T-helper 1 cell (primary cell): ENCODE results near the gene TEAD1.
A peak's percentile ranks its signal among the peaks of the same experiment; 100 is the strongest.

ENCODE experiments used
- DNase-seq, 5 donors: peaks; one replicate each; pipeline ENCODE4 v3.0.0-alpha.2; 2012 to 2020

TEAD1 gene

DNA sequence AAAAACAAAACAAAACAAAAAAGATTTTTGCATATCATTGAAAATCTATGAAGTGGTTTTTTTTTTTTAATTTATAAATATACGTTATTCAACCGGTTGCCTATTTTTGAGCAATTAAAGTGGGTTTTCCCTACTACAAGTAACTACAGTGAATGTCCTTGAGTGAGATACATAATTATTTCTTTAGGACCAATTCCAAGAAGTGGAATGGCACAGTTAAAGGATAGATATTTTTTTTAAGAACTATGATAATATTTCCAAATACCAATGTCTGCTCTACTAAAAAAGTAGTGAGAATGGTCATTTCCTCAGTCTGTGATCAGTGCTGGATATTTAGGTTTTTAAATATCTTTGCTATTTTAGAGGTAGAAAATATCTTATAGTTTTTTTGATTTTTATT, 118.8 kb downstream of the TEAD1 start:
- DNase-seq = no peak

DNA sequence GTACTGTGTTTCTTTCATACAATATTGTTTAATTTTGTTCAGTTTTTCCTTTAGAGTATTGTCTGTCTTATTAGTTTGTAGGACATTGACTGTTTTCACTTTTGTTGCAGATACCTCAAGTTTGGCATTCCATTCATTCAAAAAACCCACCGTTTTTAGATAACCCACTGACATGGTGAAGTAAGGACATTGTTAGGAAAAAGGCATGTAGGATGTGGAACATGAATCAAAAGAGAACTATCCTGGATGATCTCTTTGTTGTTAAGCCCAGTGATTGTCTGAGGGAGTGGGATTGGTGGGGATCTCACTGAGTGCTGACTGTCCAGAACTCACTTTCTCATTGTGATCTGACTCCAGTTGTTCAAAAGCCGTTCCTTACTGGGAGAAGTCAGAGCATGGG, 119.3 kb downstream of the TEAD1 start:
- no peak for DNase-seq

DNA sequence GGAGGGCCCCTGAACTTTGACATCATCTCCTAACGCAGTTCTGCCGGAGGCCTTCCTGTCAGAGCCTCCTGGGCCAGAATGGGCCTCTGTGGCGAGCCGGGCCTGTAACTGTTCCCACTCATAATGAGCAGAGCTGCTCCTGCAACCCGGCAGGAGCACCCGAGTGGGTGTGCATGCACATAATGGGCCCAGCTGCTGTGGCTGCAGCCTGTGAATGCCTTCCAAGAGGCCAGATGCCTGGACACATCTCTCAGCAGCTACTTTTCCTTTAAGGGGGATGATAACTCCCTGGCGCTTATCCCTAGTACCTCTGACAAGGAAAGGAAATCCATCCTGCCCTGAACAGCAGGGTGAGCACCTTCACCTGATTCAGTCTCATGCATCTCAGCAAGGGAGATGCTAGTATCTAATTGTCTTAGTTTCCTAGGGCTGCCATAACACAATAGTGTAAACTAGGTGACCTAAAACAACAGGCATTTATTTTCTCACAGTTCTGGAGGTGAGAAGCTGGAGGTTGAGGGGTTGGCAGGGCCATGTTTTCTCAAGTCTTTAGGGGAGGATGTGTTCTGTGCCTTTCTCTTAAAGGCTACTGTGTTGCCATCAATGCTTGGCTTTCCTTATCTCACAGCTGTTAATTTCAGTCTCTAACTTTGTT, 120.5 kb downstream of the TEAD1 start:
- no peak for DNase-seq

DNA sequence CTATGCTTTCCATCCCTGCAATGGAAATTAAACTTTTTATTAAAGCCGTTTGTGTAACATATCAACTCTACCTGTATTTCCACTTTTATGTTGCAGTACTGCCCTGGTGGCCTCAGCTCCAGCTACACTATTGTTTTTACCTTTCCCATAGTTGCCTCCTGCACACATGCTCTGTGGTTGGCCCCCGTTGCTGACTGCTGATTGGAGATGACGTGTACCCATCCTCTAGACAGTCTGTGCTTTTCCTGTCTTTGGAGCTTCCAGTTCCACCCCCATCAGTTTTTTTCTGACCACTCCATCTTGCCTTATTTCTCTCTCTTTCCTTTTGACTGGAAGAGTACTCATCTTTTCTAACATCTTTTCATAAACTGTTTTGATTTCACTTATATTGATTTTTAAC, 123.8 kb downstream of the TEAD1 start:
- DNase-seq = no peak

DNA sequence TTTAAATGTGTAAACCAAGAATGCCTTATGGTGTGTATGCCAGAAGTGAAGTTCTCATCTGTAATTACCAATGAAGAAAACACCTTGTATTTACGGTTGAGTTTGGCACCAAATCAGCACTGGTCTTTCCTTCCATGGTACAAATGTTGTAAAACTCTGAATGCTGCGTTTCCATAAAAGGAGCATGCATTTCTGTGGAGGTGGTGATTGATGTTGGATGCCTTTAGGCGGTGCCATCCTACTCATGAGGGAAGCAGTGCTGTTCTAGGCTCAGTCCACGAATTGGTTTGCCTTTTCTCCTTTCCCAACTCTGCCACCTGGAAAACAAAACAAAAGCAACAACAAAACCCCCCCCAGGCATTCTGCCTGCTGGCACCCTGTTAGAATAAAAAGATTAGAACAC, 124.4 kb downstream of the TEAD1 start:
- DNase-seq = no peak

DNA sequence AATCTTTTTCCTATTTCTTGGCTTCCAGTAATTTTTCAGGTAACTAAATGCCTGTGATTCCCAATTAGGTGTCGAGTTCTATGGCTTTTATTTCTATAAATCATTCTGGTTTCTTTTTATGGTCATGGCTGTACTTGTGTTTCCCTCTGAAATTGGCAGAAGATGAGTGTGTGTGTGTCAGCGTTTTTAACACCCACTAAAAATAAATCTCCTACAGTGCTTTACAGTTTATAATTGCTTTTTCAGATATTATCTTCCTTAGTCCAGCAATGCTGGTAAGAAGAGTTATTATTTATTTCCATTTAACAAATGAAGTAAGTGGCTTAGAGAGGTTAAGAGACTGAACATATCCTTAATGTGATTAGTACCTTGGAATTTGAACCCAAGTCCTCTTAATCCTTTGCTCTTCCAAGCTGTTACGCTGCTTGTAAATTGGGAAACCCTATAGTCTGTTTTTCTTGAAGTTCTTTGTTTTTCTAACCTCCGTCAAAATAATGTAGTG, 125.2 kb downstream of the TEAD1 start:
- no peak for DNase-seq

DNA sequence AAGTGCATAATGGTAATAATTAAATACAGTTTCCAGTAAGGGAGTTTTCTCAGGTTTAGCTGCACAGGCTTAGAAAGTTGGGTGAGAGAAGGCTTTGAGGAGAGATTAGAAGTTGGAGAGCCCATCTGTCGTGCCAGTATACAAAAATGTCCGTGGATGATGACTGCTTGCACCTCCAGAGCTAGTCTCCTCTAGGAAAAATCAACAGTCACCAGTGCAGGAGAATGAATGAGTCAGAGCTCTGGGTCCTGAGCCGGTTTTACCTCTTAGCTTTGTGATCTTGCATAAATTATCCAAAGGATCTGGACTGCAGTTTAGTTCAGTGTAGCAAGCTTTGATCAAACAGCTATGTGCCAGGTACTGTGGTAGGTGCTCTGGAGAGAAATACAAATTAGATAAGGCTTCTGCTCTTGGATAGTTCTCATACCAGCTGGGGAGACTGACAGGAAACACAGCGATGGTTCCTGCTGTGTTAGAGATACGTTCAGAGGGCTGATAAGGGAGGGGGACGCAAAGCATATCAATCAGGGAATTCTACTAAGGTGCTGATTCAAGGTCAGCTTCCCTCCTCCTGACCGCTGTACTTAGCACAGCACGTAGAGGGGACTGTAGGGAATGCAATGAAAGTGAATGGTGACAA, 125.9 kb downstream of the TEAD1 start:
- DNase-seq = no peak

DNA sequence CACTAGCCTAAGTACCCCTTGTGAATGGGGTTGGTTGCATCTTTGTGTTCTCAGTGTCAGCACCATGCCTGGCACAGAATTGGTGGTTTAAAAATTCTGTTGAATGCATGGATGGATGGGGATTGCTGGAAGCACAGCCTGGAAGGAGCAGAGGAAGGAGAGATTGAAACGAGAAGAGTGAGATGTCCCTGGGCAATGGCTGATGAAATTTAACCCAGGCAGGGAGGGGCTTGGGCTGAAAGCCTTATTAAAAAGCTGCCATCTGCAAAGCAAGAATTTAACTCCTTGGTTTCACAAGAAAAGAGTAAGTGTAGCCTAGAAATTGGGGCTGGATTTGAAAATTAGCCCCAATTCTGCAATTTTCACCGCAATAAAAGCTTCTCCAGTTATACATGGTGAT, 126.7 kb downstream of the TEAD1 start:
- DNase-seq = no peak

DNA sequence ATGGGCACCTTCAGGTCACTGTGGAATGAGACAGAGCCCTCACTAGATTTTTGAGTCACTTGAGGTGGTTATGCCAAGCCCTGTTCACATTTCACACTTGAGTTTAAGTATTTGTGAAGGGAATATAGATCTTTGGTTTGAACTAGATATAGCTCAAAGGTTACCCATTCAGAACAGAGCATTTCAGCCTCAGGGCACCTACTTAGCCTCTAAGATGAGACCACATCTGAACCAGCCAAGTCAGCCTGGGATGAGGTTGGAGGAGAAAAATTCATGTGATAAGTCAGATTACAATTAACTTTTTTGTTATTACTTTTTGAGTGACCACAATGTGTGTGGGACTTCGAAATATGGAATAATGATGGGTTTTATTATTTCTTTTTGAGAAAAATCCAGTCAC, 127.8 kb downstream of the TEAD1 start:
- no peak for DNase-seq

DNA sequence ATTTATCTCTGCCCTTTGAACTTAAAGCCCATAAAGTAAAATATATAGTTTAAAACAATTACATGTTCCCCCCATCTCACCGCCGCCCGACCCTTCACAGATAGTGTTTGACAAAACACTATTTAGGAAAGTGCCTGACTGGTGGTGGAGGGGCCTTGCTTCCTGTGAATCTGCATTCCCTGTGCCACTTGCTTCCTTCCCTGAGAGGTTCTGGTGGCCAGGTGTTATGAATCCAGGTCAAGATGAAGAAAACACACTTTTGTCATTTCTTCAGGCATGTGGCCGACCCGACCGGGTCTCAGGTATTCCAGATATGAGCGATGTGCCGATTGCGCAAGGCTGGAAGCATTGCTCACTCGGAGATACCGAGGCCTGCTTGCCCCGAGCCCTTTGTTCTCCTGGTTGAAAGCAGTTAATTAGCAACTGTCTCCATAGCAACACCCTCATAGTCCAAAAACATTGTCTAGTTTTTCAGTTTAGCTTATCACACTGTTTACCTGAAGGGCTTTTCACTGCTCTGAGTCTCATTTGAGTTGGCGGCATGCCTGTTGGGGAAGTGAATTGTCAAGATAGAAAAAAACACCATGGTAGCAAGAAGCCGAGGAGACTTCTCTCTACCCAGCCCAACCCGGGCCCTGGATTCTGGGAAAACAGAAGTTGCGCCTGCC, 128.3 kb downstream of the TEAD1 start:
- no peak for DNase-seq

DNA sequence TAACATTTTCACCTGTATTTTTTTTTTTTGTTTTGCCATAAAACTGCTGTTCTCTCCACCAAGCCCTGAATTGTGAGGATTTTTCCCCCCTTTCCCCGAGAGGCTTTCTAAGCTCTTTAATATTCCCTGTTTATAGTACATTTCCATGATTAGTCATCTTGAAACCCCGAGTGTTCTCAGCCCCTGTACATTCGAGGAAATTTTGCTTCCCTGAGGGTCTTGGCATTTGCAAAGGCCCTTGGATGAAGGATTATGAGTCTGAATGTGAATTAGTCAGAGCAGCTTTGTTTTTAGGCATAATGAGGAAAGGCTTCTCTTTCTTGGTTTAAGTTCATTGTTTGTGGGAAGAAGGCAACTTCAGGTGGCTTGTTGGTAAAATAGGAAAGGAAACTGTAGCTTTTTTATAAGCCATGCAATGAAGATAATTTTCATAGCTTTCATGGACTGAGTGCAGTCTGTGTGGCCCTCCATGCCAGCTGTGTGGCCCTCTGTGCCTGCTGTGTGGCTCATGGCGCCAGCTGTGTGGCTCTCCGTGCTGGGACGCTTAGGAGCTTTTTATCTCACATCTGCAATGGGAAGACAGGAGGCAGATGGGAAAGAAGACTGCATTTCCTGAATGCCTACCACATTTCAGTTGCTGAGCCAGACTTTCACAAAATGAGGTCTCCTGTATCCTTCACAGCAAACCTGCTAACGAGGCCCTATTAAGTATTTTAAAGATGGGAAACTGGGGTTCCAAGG, 129.0 kb downstream of the TEAD1 start:
- DNase-seq = no peak

DNA sequence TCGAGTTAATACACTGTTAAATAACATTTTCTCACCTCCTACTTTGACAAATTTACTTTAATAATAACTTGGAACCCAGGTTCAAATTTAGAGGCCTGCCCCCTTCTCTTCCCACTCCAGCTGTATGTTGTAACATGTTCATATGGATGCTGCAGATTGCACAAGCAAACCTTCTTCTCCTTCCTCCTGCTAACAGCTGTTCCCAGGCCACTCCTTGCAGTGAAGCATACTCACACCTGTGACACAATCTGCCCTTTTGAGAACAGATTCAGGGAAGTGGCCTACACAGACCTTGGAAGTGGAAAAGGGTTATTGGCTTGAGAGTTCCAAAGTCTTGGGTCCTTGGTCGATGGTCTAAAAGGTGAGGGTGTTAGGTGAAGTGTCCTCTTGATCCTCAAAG, 131.9 kb downstream of the TEAD1 start:
- DNase-seq = no peak

DNA sequence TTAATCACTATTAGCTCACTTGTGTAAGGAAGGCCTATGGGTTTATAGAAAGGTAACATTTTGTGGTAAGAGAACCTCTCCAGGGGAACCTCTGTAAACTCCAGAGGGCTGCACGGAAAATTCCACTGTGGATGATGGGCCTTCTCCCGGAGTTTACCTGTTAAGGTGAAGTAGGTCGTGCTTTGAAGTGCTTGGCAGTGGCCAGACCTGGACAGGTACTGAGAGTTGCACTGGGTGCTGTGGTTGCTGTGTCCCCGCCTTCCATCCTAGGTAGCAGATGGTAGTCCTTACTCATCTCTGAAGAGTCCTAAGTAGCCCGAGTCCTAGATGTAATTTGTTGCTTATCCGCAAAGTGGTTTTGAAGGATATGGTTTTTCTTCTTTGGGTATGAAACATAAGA, 133.4 kb downstream of the TEAD1 start:
- DNase-seq = no peak

DNA sequence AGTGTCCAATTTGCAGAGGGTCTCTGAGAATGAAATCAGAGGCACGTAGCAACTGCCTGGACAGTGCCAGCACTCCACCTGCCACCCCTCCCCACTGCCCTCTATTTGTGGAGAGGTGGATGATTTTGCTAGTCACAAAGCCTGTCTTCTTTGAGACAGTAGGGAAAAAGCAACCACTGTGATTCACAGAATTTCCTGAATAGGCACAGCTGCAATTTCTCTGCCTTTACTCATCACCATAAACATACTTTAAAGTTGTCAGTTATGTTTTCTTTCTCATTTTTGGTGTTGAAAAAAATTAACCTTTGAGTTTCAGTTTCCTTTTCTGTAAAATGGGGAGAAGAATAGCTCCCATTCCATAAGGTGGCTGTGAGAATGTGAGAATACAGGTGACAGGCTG, 134.3 kb downstream of the TEAD1 start:
- peak in 1 of 5 donors; percentile 14 for DNase-seq

DNA sequence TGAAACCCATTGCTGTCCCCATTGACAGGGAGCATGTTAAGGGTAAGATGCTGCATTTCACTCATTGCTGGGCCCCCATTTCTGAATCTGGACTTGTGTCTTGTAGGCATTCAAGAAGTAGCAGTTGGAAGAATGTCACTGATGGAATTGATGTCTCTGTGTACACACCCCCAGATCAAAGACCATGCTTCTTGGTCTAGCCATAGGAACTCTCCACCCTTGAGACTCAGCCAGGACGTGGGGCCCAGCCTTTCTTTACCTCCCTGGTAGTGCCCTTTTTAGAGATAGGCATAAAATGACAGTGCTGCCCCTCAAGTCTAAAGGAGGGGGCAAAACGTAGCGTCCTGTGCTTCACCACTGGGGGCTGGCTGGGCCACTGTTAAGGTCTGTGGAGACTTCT, 135.1 kb downstream of the TEAD1 start:
- no peak for DNase-seq

DNA sequence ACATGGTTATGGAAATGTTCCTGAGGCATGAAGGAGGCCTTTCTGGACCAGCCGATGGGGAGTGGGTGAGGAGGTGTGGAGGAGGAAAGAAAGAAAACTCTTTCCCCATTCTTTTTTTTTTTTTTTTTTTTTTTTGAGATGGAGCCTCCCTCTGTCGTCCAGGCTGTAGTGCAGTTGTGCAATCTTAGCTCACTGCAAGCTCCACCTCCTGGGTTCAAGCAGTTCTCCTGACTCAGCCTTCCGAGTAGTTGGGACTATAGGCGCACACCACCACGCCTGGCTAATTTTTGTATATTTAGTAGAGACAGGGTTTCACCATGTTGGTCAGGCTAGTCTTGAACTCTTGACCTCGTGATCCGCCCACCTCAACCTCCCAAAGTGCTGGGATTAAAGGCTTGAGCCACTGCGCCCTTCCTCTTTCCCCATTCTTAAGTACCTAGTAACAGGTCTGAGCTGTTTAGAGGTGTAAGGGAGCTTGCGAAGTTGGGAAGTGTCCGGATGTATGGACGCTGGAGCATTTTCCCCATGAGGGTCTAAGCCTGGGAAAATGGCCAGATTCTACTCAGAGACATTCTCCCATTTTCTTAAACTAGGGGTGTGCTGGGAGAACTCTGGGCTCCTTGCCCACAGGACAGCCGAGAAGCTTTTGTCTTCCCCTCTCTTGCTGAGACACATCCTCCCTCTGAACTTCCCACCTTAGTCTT, 135.8 kb downstream of the TEAD1 start:
- no peak for DNase-seq

DNA sequence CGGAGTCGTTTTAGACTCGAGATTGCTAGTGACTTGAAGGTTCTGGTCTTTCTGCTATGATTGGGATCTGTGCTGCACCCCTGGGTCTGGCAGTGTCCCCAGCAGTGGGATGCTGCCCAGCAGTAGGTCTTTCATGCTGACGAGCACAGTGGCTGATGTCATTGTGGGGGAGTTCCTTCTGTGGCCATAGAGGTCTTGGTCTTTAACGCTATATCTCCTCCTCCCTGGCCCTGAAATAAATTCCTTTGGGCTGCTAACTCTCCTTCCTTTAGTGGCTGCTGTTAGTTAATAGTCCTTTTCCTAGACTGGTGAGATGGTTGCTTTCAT, 136.3 kb downstream of the TEAD1 start:
- DNase-seq = no peak

DNA sequence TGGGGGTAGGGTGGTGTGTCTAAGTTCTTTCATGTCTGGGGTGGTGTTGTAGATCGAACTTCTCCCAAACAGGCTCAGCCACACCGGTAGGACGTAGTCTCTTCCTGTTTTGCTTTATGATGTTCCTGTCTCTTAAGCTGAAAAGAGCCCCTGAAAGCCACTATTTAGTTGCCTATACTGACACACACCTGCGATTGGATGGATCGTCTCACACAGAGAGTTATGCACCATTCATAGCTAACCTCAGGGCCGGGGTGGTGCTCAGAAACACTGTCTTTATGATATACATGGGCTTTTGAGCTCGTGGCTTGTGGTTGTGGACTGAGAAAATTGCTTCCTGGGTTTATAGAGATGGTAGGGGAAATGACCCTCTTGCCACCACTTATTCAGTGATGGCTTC, 137.6 kb downstream of the TEAD1 start:
- peak in 1 of 5 donors; percentile 33 for DNase-seq

DNA sequence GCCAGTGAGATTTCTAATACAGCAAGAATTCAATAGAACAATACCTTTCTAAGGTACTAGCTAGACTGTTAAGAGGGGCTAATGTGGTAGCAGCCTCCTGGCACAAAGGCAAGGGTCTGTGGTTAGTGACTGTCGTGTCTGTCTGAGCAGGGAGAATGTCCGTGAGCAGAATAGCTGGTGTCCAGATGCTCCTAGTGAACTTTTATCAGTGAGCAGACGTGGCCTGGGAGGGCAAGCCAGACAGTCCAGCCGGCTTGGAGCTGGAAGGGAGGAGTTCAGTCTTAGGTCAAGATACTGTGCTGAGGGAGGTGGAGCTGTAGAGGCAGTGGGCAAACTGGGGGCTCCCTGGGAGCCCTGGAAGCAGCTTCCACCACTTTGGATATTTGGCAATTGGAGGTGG, 138.6 kb downstream of the TEAD1 start:
- DNase-seq = no peak

DNA sequence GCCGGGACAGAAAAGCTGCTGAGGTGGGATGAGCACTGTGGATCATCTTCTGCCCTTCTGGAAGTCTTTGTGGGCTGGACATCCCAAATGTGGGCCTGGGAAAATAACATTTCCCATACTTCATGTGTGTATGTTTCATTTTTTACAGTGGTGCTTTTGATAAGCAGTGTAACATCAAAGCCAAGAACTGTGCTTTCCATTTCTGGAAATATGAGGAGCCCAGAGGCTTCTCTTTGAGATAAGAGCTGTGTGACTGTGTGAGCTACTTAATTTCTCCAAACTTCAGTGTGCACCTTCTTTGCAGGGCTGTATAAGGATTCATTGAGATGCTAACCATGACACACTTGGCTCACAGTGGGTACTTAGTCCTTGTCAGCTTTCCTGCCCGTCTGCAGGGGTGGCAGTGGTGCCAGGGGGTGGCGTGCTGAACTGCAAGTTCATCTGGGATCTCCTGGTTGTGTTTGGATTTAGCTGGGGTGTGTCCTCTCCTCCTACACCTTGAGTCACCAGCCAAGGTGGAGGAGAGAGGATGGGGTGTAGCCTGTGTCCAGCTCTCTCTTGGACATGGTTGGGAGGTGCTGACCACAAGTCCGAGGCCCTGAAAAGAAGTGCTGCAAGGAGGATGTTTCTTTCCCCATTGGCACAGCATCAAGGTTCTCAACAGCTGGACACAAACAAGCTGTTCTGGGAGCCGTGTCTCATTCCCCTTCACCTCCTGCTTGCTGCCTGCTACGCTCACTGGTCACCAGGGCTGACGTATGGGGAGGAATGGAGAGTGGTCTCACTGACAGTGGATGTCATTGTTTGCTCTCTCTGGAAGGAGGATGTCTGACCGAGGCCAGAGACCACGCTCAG, 139.4 kb downstream of the TEAD1 start:
- DNase-seq = no peak

DNA sequence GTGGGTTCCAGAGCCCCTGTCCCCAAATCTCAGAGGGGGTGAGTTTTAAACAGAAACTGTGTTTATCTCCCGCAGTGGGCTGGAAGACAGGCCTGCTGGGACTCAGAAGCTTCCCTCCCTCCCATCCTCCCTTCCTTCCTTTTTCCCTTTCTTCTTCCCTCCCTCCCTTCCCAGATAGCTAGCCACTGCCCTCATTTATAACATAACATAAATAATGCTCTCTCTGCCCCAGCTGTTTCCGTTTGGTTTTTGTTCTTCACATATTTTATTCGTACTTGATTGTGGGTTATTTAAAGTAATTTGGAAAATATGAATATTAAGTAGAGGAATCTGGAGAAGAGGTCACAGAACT, 140.9 kb downstream of the TEAD1 start:
- no peak for DNase-seq

DNA sequence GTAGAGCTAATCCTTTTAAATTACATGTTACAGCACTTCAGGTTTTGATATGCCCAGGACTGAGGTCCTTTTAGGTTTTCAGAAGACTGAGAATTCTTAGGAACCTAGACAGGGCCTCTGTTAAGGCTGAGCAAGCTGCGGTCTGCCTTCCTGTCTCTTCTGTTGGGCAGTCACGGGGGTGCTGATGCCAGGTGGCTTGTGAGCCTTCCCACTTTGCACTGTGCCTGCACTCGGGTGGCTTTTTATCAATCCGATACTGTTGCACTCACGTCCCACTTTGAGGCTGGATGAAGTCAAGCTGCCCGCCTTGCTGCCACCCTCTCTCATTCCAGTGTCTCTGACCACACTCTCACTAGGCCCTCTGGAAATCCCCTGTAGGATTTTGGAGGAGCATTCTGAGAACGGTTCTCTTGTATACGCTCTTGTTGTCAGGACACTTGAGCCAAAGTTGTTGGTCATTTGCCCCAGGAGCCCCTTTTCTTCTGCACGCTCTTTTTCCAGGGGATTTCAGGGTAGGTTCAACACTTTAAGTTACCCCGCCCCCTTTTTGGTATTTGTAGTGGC, 141.8 kb downstream of the TEAD1 start:
- no peak for DNase-seq
